Keratinocyte (primary cell): ENCODE results near the gene KEL.

Experiments used
- CTCF ChIP-seq, 3 experiments: IDR thresholded peaks in 1 of 3; conservative IDR thresholded peaks in 1 of 3; optimal IDR thresholded peaks in 1 of 3; 2 replicates in 2 of 3; 3 replicates in 1 of 3; pipeline versions ENCODE3 to v1.5.1; 2011; ENCODE audit warnings: low read length in 3 of 3, mild to moderate bottlenecking in 3 of 3, moderate library complexity in 2 of 3, control low read depth in 1 of 3, inconsistent platforms in 1 of 3; ENCODE audit not compliant: insufficient read depth in 2 of 3; ENCODE audit errors: extremely low read depth in 1 of 3
- EZH2 ChIP-seq: IDR thresholded peaks from one replicate; pipeline ENCODE4 v1.6.1; 2012; ENCODE audit warnings: inconsistent platforms, mild to moderate bottlenecking, low read length, moderate library complexity

- TF ChIP-seq CTCF (optimal IDR thresholded peaks at IDR 0.05 in 1 of 3, IDR thresholded peaks at IDR 0.05 in 1 of 3, conservative IDR thresholded peaks at IDR 0.05 in 1 of 3; ENCODE audit: extremely low read depth in 1 of 3, insufficient read depth in 2 of 3, low read length in 3 of 3), result no peak
- TF ChIP-seq EZH2, result no peak
Measured at GRCh38 chr7:142932386-142933091, 29.6 kb downstream of the KEL start.
